K562 (cell line): ENCODE measurements around the gene ZNF45. TPM values are rescaled to one million over a fixed set of nuclear protein-coding genes. Genes with fewer than 3 reads are reported as not detected.

Experiments
- ARID1B ChIP-seq: fragments of 450-650 bp; IDR thresholded peaks from 2 replicates; pipeline ENCODE4 v1.6.1; 2016; ENCODE audit warnings: antibody characterized with exemption, mild to moderate bottlenecking, inconsistent platforms
- ELF2 ChIP-seq: fragments of 250-450 bp; sonication (Bioruptor Pico); IDR thresholded peaks from 2 replicates; pipeline ENCODE4 v1.5.0; 2021; ENCODE audit warnings: mild to moderate bottlenecking
- HDAC8 ChIP-seq: fragments of 450-650 bp; IDR thresholded peaks from 2 replicates; pipeline ENCODE4 v1.6.1; 2016; ENCODE audit warnings: mild to moderate bottlenecking, missing genetic modification characterization, moderate library complexity, missing compliant biosample characterization
- SNRNP70 ChIP-seq: fragments of 200-400 bp; formaldehyde crosslinking; optimal IDR thresholded peaks from 2 replicates; pipeline ENCODE3; 2017; ENCODE audit warnings: low read depth, low read length
- SRSF3 ChIP-seq: fragments of 200-400 bp; formaldehyde crosslinking; IDR thresholded peaks from 2 replicates; pipeline ENCODE4 v1.6.1; 2016; ENCODE audit warnings: mild to moderate bottlenecking, low read length, moderate library complexity; ENCODE audit not compliant: insufficient read depth
- XRCC4 ChIP-seq: IDR thresholded peaks from one replicate; pipeline ENCODE4 v1.6.1; 2011; ENCODE audit not compliant: insufficient read depth, insufficient read length; ENCODE audit errors: extremely low read depth
- ZNF124 ChIP-seq: sonication (generic); formaldehyde crosslinking; IDR thresholded peaks from 2 replicates; pipeline ENCODE4 v1.8.1; 2022; ENCODE audit warnings: missing genetic modification reagents
- ZNF3 ChIP-seq: fragments of 250-450 bp; sonication (Bioruptor Pico); IDR thresholded peaks from 2 replicates; pipeline ENCODE4 v1.5.0; 2021; ENCODE audit warnings: mild to moderate bottlenecking, moderate library complexity
- polyA plus RNA-seq, 8 experiments: library from polyadenylated mRNA; depleted of rRNA in 4 of 8; stranded (reverse) in 5 of 8; unstranded in 3 of 8; fragments of >200 nt; fragmentation: Nextera tagmentation in 2 of 8; fragmentation: Illumina TruSeq in 1 of 8; extraction: Ambion mirVana in 2 of 8; extraction: Trizol in 1 of 8; gene quantifications; 2 replicates each; pipeline versions ENCODE4 v1.2.1 to v1.2.3, GENCODE V29; 2011 to 2014; ENCODE audit warnings: inconsistent platforms in 1 of 8, missing spikeins in 1 of 8
- total RNA-seq, 7 experiments: library from RNA; depleted of rRNA in 6 of 7; stranded (reverse); fragments of >200 nt in 6 of 7; fragmentation: Illumina TruSeq in 2 of 7; extraction: Trizol in 2 of 7; gene quantifications; 2 replicates each; pipeline versions ENCODE4 v1.2.1 to v1.2.3, GENCODE V29; 2011 to 2021; ENCODE audit warnings: low replicate concordance in 1 of 7
- TF ChIP-seq, protein P1 (sequence below): fragments of 250-450 bp; sonication (Bioruptor Pico); IDR thresholded peaks from 2 replicates; pipeline ENCODE4 v1.8.0; 2021; ENCODE audit warnings: mild to moderate bottlenecking, moderate library complexity
- TF ChIP-seq, protein P2 (sequence below): fragments of 450-650 bp; IDR thresholded peaks from 2 replicates; pipeline ENCODE4 v1.6.1; 2016; ENCODE audit warnings: low read depth
- TF ChIP-seq, protein P3 (sequence below): sonication (generic); formaldehyde crosslinking; IDR thresholded peaks from 2 replicates; pipeline ENCODE4 v1.8.0; 2022; ENCODE audit warnings: missing genetic modification reagents, mild to moderate bottlenecking, borderline replicate concordance
- TF ChIP-seq, protein P4 (sequence below): sonication (generic); formaldehyde crosslinking; IDR thresholded peaks from 2 replicates; pipeline ENCODE4 v1.8.0; 2022; ENCODE audit warnings: missing genetic modification reagents, mild to moderate bottlenecking, moderate library complexity, borderline replicate concordance
- TF ChIP-seq, protein P5 (sequence below): sonication (generic); formaldehyde crosslinking; IDR thresholded peaks from 2 replicates; pipeline ENCODE4 v1.9.0; 2022; ENCODE audit warnings: mild to moderate bottlenecking, missing genetic modification reagents

Gene ZNF45
- total and polyA plus RNA-seq, 9 of the 15 experiments (the other 6 are each of a cell fraction or from before 2014, with no cell fraction given), result 2.6 to 10.6 (median 9.4) TPM

DNA sequence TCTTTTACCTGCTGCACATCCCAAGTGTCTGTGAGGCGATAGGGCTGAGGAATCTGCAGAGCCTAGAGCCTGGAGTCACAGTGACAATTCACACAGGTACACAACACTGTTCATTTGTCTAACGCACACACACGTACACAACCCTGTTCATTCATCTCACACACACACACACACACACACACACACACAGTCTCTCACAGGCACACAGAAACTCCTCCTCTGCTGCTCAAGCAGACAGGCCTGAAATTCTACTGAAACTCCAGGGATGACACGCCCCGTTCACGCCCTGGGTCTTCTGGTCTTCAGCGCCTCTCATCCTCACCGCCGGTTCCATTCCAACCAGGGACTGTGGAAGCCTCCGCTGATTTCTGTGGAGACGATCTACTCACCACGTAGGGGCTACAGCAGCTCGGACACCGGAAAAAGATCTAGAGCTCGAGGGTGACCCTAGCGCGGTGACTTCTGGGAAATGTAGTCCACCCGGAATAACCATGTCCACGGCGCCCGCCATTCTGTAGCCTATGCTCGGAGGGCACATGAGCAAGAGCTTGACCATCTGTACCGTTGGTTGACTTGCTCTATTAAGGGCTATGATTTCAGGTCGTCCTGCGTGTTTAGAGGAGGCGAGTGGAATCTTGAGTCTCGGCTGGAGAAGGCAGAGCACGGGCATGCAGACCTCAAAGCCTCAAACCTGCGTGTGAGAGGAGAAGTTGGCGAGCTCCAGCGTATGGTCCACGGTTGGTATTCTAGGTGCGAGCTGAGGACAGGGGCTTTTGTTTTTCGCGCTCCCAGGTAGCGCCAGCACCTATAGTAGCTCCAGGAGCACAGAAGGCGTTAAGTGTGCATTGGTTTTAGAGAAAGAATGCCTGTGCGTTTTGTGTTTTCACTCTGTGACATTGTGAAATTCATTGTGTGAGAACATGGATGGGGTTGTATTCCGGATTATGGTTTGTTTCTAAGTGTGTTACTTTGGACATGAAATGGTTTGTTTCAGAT is 33.4 kb downstream of the ZNF45 start (continued):
- TF ChIP-seq, protein P1, sequence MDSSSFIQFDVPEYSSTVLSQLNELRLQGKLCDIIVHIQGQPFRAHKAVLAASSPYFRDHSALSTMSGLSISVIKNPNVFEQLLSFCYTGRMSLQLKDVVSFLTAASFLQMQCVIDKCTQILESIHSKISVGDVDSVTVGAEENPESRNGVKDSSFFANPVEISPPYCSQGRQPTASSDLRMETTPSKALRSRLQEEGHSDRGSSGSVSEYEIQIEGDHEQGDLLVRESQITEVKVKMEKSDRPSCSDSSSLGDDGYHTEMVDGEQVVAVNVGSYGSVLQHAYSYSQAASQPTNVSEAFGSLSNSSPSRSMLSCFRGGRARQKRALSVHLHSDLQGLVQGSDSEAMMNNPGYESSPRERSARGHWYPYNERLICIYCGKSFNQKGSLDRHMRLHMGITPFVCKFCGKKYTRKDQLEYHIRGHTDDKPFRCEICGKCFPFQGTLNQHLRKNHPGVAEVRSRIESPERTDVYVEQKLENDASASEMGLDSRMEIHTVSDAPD, result no peak; the same call in 1 of the 2 replicates
- TF ChIP-seq ZNF3 (CRISPR knock-in tag) (no peak), ARID1B (no peak), ZNF124 (no peak), HDAC8 (tag) (no peak), ELF2 (CRISPR knock-in tag) (no peak), SRSF3 (no peak), SNRNP70 (no peak), XRCC4 (no peak)
- TF ChIP-seq, protein P2, sequence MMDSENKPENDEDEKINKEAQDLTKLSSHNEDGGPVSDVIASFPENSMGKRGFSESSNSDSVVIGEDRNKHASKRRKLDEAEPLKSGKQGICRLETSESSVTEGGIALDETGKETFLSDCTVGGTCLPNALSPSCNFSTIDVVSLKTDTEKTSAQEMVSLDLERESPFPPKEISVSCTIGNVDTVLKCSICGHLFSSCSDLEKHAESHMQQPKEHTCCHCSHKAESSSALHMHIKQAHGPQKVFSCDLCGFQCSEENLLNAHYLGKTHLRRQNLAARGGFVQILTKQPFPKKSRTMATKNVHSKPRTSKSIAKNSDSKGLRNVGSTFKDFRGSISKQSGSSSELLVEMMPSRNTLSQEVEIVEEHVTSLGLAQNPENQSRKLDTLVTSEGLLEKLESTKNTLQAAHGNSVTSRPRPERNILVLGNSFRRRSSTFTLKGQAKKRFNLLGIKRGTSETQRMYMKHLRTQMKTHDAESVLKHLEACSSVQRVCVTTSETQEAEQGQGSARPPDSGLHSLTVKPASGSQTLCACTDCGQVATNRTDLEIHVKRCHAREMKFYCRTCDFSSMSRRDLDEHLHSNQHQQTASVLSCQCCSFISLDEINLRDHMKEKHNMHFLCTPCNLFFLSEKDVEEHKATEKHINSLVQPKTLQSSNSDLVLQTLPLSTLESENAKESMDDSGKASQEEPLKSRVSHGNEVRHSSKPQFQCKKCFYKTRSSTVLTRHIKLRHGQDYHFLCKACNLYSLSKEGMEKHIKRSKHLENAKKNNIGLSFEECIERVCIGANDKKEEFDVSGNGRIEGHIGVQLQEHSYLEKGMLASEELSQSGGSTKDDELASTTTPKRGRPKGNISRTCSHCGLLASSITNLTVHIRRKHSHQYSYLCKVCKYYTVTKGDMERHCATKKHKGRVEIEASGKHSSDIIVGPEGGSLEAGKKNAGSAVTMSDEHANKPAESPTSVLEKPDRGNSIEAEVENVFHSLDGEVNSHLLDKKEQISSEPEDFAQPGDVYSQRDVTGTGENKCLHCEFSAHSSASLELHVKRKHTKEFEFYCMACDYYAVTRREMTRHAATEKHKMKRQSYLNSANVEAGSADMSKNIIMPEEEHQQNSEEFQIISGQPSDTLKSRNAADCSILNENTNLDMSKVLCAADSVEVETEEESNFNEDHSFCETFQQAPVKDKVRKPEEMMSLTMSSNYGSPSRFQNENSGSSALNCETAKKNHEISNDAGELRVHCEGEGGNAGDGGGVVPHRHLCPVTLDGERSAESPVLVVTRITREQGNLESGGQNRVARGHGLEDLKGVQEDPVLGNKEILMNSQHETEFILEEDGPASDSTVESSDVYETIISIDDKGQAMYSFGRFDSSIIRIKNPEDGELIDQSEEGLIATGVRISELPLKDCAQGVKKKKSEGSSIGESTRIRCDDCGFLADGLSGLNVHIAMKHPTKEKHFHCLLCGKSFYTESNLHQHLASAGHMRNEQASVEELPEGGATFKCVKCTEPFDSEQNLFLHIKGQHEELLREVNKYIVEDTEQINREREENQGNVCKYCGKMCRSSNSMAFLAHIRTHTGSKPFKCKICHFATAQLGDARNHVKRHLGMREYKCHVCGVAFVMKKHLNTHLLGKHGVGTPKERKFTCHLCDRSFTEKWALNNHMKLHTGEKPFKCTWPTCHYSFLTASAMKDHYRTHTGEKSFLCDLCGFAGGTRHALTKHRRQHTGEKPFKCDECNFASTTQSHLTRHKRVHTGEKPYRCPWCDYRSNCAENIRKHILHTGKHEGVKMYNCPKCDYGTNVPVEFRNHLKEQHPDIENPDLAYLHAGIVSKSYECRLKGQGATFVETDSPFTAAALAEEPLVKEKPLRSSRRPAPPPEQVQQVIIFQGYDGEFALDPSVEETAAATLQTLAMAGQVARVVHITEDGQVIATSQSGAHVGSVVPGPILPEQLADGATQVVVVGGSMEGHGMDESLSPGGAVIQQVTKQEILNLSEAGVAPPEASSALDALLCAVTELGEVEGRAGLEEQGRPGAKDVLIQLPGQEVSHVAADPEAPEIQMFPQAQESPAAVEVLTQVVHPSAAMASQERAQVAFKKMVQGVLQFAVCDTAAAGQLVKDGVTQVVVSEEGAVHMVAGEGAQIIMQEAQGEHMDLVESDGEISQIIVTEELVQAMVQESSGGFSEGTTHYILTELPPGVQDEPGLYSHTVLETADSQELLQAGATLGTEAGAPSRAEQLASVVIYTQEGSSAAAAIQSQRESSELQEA, result no peak
- TF ChIP-seq, protein P3, sequence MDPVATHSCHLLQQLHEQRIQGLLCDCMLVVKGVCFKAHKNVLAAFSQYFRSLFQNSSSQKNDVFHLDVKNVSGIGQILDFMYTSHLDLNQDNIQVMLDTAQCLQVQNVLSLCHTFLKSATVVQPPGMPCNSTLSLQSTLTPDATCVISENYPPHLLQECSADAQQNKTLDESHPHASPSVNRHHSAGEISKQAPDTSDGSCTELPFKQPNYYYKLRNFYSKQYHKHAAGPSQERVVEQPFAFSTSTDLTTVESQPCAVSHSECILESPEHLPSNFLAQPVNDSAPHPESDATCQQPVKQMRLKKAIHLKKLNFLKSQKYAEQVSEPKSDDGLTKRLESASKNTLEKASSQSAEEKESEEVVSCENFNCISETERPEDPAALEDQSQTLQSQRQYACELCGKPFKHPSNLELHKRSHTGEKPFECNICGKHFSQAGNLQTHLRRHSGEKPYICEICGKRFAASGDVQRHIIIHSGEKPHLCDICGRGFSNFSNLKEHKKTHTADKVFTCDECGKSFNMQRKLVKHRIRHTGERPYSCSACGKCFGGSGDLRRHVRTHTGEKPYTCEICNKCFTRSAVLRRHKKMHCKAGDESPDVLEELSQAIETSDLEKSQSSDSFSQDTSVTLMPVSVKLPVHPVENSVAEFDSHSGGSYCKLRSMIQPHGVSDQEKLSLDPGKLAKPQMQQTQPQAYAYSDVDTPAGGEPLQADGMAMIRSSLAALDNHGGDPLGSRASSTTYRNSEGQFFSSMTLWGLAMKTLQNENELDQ (CRISPR knock-in tag), result no peak
- TF ChIP-seq, protein P4, sequence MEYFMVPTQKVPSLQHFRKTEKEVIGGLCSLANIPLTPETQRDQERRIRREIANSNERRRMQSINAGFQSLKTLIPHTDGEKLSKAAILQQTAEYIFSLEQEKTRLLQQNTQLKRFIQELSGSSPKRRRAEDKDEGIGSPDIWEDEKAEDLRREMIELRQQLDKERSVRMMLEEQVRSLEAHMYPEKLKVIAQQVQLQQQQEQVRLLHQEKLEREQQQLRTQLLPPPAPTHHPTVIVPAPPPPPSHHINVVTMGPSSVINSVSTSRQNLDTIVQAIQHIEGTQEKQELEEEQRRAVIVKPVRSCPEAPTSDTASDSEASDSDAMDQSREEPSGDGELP, result no peak; the same call in 1 of the 2 replicates
- TF ChIP-seq, protein P5, sequence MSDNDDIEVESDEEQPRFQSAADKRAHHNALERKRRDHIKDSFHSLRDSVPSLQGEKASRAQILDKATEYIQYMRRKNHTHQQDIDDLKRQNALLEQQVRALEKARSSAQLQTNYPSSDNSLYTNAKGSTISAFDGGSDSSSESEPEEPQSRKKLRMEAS (CRISPR knock-in tag), result no peak
